ENCODE measurements around the gene BMS1. TPM values are rescaled to one million over a fixed set of nuclear protein-coding genes. Genes with fewer than 3 reads are reported as not detected.

The BMS1 gene
- total and polyA plus RNA-seq, 3 experiments from 2014 or later, result 16.6 to 40.4 (median 40.3) TPM

- H3K4me3 ChIP-seq (ENCODE audit: low read length), result peak overlapping the region; percentile 25
- H3K9me3 ChIP-seq (ENCODE audit: low read length), result no peaks in the 10 kb centered on the region
- peaks cover 0 to 21% (median 3%) of the 10 kb centered on the region in 3 donors for H3K4me1 Mint-ChIP-seq
- no peak overlapping the region for H3K27ac ChIP-seq (ENCODE audit: low read depth, low read length)
- H3K27ac Mint-ChIP-seq, result no peak overlapping the region
- peaks cover 48 to 71% of the 10 kb centered on the region in 2 donors for H3K27me3 Mint-ChIP-seq
- no peaks in the 10 kb centered on the region for H3K36me3 Mint-ChIP-seq
- peak overlapping the region; percentile 76 to 93 (median 82) for H3K4me3 Mint-ChIP-seq
- no peaks in the 10 kb centered on the region for H3K36me3 ChIP-seq (ENCODE audit: insufficient read depth, low read length)
- DNase-seq, result peak in 4 of 5 donors; percentile 14 to 54 (median 23)
- H3K9me3 Mint-ChIP-seq, result no peaks in the 10 kb centered on the region
- H3K27me3 ChIP-seq (ENCODE audit: insufficient read depth, low read length, poor library complexity, severe bottlenecking), result peaks cover 32% of the 10 kb centered on the region
- H3K4me1 ChIP-seq (ENCODE audit: insufficient read depth, low read length), result peaks cover 5% of the 10 kb centered on the region
- ChIA-PET POLR2A (no interaction called here), CTCF (interaction anchor here (0.8 to 3.2 kb wide), 8 partner anchors 8 to 708 kb away, joined by 3 to 14 read pairs (median 4); partner anchors contain the start of gene BMS1)
Measured at GRCh38 chr10:42754155-42755027, 28.2 kb upstream of the BMS1 start.

GRCh38 chr10:42755028-42755451 is 27.6 kb upstream of the BMS1 start:
- Mint-ChIP-seq H3K4me3 (peak overlapping the region in 3 of 7 donors; percentile 16 to 70 (median 64)), H3K4me1 (peaks cover 0 to 21% (median 3%) of the 10 kb centered on the region in 3 donors), H3K36me3 (no peaks in the 10 kb centered on the region), H3K27me3 (peaks cover 52 to 69% of the 10 kb centered on the region in 2 donors), H3K27ac (no peak overlapping the region), H3K9me3 (no peaks in the 10 kb centered on the region)
- H3K27me3 ChIP-seq (ENCODE audit: insufficient read depth, low read length, poor library complexity, severe bottlenecking), result peaks cover 32% of the 10 kb centered on the region
- H3K4me3 ChIP-seq (ENCODE audit: low read length), result no peak overlapping the region
- ChIA-PET POLR2A (no interaction called here), CTCF (interaction anchor here (3.2 kb wide), 1 partner anchor 350 kb away, joined by 14 read pairs; no protein-coding TSS in a partner anchor)
- H3K4me1 ChIP-seq (ENCODE audit: insufficient read depth, low read length), result peaks cover 5% of the 10 kb centered on the region
- no peak overlapping the region for H3K27ac ChIP-seq (ENCODE audit: low read depth, low read length)
- H3K9me3 ChIP-seq (ENCODE audit: low read length), result no peaks in the 10 kb centered on the region
- DNase-seq, result no peak
- H3K36me3 ChIP-seq (ENCODE audit: insufficient read depth, low read length), result no peaks in the 10 kb centered on the region

- POLR2A ChIA-PET, result no interaction called here
- Mint-ChIP-seq H3K36me3 (no peaks in the 10 kb centered on the region), H3K9me3 (no peaks in the 10 kb centered on the region), H3K4me3 (peak overlapping the region in 6 of 7 donors; percentile 16 to 70 (median 57)), H3K27me3 (peaks cover 57 to 70% of the 10 kb centered on the region in 2 donors), H3K4me1 (peaks cover 0 to 21% (median 3%) of the 10 kb centered on the region in 3 donors), H3K27ac (no peak overlapping the region)
- no peaks in the 10 kb centered on the region for H3K36me3 ChIP-seq (ENCODE audit: insufficient read depth, low read length)
- no peak overlapping the region for H3K27ac ChIP-seq (ENCODE audit: low read depth, low read length)
- no peak overlapping the region for H3K4me3 ChIP-seq (ENCODE audit: low read length)
- DNase-seq, result no peak
- no peaks in the 10 kb centered on the region for H3K9me3 ChIP-seq (ENCODE audit: low read length)
- peaks cover 32% of the 10 kb centered on the region for H3K27me3 ChIP-seq (ENCODE audit: insufficient read depth, low read length, poor library complexity, severe bottlenecking)
- H3K4me1 ChIP-seq (ENCODE audit: insufficient read depth, low read length), result peaks cover 5% of the 10 kb centered on the region
- CTCF ChIA-PET, result interaction anchor here (3.2 kb wide), 1 partner anchor 349 kb away, joined by 14 read pairs; no protein-coding TSS in a partner anchor
Measured at GRCh38 chr10:42755556-42756093, 27.0 kb upstream of the BMS1 start.

GRCh38 chr10:42767906-42768305 is 14.7 kb upstream of the BMS1 start:
- CTCF ChIA-PET, result no interaction called here

GRCh38 chr10:42768581-42769152 is 13.9 kb upstream of the BMS1 start:
- Mint-ChIP-seq H3K27ac (peak overlapping the region in 1 of 8 donors; percentile 22), H3K4me3 (no peak overlapping the region), H3K4me1 (no peaks in the 10 kb centered on the region), H3K9me3 (peaks cover 0 to 4% (median 0%) of the 10 kb centered on the region in 5 donors), H3K27me3 (peaks cover 20 to 46% of the 10 kb centered on the region in 2 donors), H3K36me3 (no peaks in the 10 kb centered on the region)
- H3K4me1 ChIP-seq (ENCODE audit: insufficient read depth, low read length), result no peaks in the 10 kb centered on the region
- H3K4me3 ChIP-seq (ENCODE audit: low read length), result no peak overlapping the region
- H3K27me3 ChIP-seq (ENCODE audit: insufficient read depth, low read length, poor library complexity, severe bottlenecking), result no peaks in the 10 kb centered on the region
- ChIA-PET POLR2A (no interaction called here), CTCF (no interaction called here)
- no peaks in the 10 kb centered on the region for H3K9me3 ChIP-seq (ENCODE audit: low read length)
- H3K36me3 ChIP-seq (ENCODE audit: insufficient read depth, low read length), result no peaks in the 10 kb centered on the region
- no peak for DNase-seq
- no peak overlapping the region for H3K27ac ChIP-seq (ENCODE audit: low read depth, low read length)

More at GRCh38 chr10:42767906-42768305, 14.7 kb upstream of the BMS1 start:
- Histone ChIP-seq H3K4me3 (ENCODE audit: low read length) (no peak overlapping the region), H3K27me3 (ENCODE audit: insufficient read depth, low read length, poor library complexity, severe bottlenecking) (no peaks in the 10 kb centered on the region), H3K36me3 (ENCODE audit: insufficient read depth, low read length) (no peaks in the 10 kb centered on the region), H3K9me3 (ENCODE audit: low read length) (no peaks in the 10 kb centered on the region), H3K4me1 (ENCODE audit: insufficient read depth, low read length) (no peaks in the 10 kb centered on the region), H3K27ac (ENCODE audit: low read depth, low read length) (no peak overlapping the region)
- peaks cover 0 to 2% (median 0%) of the 10 kb centered on the region in 5 donors for H3K9me3 Mint-ChIP-seq
- H3K36me3 Mint-ChIP-seq, result no peaks in the 10 kb centered on the region
- no peak for DNase-seq
- no peak overlapping the region for H3K27ac Mint-ChIP-seq
- peaks cover 21 to 50% of the 10 kb centered on the region in 2 donors for H3K27me3 Mint-ChIP-seq
- no peaks in the 10 kb centered on the region for H3K4me1 Mint-ChIP-seq
- POLR2A ChIA-PET, result no interaction called here
- H3K4me3 Mint-ChIP-seq, result no peak overlapping the region

GRCh38 chr10:42769173-42769572 is 13.4 kb upstream of the BMS1 start:
- Histone ChIP-seq H3K4me1 (ENCODE audit: insufficient read depth, low read length) (no peaks in the 10 kb centered on the region), H3K4me3 (ENCODE audit: low read length) (no peak overlapping the region), H3K27me3 (ENCODE audit: insufficient read depth, low read length, poor library complexity, severe bottlenecking) (no peaks in the 10 kb centered on the region), H3K9me3 (ENCODE audit: low read length) (no peaks in the 10 kb centered on the region), H3K36me3 (ENCODE audit: insufficient read depth, low read length) (no peaks in the 10 kb centered on the region), H3K27ac (ENCODE audit: low read depth, low read length) (no peak overlapping the region)
- DNase-seq, result no peak
- Mint-ChIP-seq H3K4me1 (no peaks in the 10 kb centered on the region), H3K4me3 (no peak overlapping the region), H3K9me3 (peaks cover 0 to 4% (median 0%) of the 10 kb centered on the region in 5 donors), H3K27ac (no peak overlapping the region), H3K27me3 (peaks cover 20 to 46% of the 10 kb centered on the region in 2 donors), H3K36me3 (peaks cover 0 to 4% (median 0%) of the 10 kb centered on the region in 3 donors)
- ChIA-PET POLR2A (no interaction called here), CTCF (no interaction called here)

GRCh38 chr10:42769673-42770072 is 12.9 kb upstream of the BMS1 start:
- Histone ChIP-seq H3K9me3 (ENCODE audit: low read length) (no peaks in the 10 kb centered on the region), H3K36me3 (ENCODE audit: insufficient read depth, low read length) (no peaks in the 10 kb centered on the region), H3K27me3 (ENCODE audit: insufficient read depth, low read length, poor library complexity, severe bottlenecking) (no peaks in the 10 kb centered on the region), H3K27ac (ENCODE audit: low read depth, low read length) (no peak overlapping the region), H3K4me1 (ENCODE audit: insufficient read depth, low read length) (no peaks in the 10 kb centered on the region), H3K4me3 (ENCODE audit: low read length) (no peak overlapping the region)
- Mint-ChIP-seq H3K4me1 (no peaks in the 10 kb centered on the region), H3K9me3 (peaks cover 0 to 4% (median 0%) of the 10 kb centered on the region in 5 donors), H3K36me3 (peaks cover 0 to 4% (median 0%) of the 10 kb centered on the region in 3 donors), H3K27me3 (peaks cover 22 to 45% of the 10 kb centered on the region in 2 donors), H3K27ac (no peak overlapping the region), H3K4me3 (no peak overlapping the region)
- POLR2A ChIA-PET, result no interaction called here
- CTCF ChIA-PET, result no interaction called here
- DNase-seq, result no peak

- peaks cover 0 to 5% (median 4%) of the 10 kb centered on the region in 3 donors for H3K36me3 Mint-ChIP-seq
- Histone ChIP-seq H3K27ac (ENCODE audit: low read depth, low read length) (no peak overlapping the region), H3K36me3 (ENCODE audit: insufficient read depth, low read length) (no peaks in the 10 kb centered on the region), H3K4me3 (ENCODE audit: low read length) (no peak overlapping the region), H3K4me1 (ENCODE audit: insufficient read depth, low read length) (peaks cover 3% of the 10 kb centered on the region), H3K9me3 (ENCODE audit: low read length) (no peaks in the 10 kb centered on the region), H3K27me3 (ENCODE audit: insufficient read depth, low read length, poor library complexity, severe bottlenecking) (no peaks in the 10 kb centered on the region)
- no peak overlapping the region for H3K4me3 Mint-ChIP-seq
- peaks cover 0 to 2% (median 0%) of the 10 kb centered on the region in 5 donors for H3K9me3 Mint-ChIP-seq
- H3K27ac Mint-ChIP-seq, result no peak overlapping the region
- ChIA-PET POLR2A (no interaction called here), CTCF (no interaction called here)
- no peak for DNase-seq
- peaks cover 9 to 13% (median 12%) of the 10 kb centered on the region in 3 donors for H3K4me1 Mint-ChIP-seq
- H3K27me3 Mint-ChIP-seq, result peaks cover 31 to 45% of the 10 kb centered on the region in 2 donors
Measured at GRCh38 chr10:42776681-42777080, 5.9 kb upstream of the BMS1 start.

Data from CD8-positive, alpha-beta memory T cell (primary cell).